Parathyroid adenoma (tissue), 2 donors: ENCODE measurements around the gene ADAMTS1.

Experiments
- H2AFZ ChIP-seq: fragments of 300-600 bp; sonication (generic); one replicate; pipeline ENCODE4 v1.7.0; 2017; ENCODE audit warnings: antibody characterized with exemption, mild to moderate bottlenecking
- H3K27ac ChIP-seq: fragments of 300-600 bp; sonication (generic); one replicate; pipeline ENCODE4 v1.7.0; 2017
- H3K27me3 ChIP-seq: fragments of 300-600 bp; sonication (generic); one replicate; pipeline ENCODE4 v1.7.0; 2017; ENCODE audit warnings: low read length; ENCODE audit not compliant: control insufficient read depth, insufficient read depth
- H3K36me3 ChIP-seq: fragments of 300-600 bp; sonication (generic); one replicate; pipeline ENCODE4 v1.7.0; 2017; ENCODE audit warnings: low read length; ENCODE audit not compliant: control insufficient read depth, insufficient read depth
- H3K4me1 ChIP-seq: fragments of 300-600 bp; sonication (generic); one replicate; pipeline ENCODE4 v1.7.0; 2017; ENCODE audit warnings: control low read depth
- H3K4me2 ChIP-seq: fragments of 300-600 bp; sonication (generic); one replicate; pipeline ENCODE4 v1.7.0; 2017; ENCODE audit warnings: low read length
- H3K4me3 ChIP-seq: fragments of 300-600 bp; sonication (generic); one replicate; pipeline ENCODE4 v1.7.0; 2017; ENCODE audit warnings: low read depth, low read length
- H3K79me2 ChIP-seq: fragments of 300-600 bp; sonication (generic); one replicate; pipeline ENCODE4 v1.7.0; 2017; ENCODE audit warnings: control low read depth
- H3K9ac ChIP-seq: fragments of 300-600 bp; sonication (generic); one replicate; pipeline ENCODE4 v1.7.0; 2017; ENCODE audit warnings: mild to moderate bottlenecking
- H3K9me3 ChIP-seq: fragments of 300-600 bp; sonication (generic); one replicate; pipeline ENCODE4 v1.7.0; 2017; ENCODE audit warnings: low read length; ENCODE audit not compliant: control insufficient read depth
- CTCF ChIP-seq: fragments of 300-600 bp; sonication (generic); IDR thresholded peaks from one replicate; pipeline ENCODE4 v1.7.0; 2017; ENCODE audit warnings: antibody characterized with exemption, mild to moderate bottlenecking
- donor health status: primary hyperparathyroidism.

The ADAMTS1 gene

GRCh38 chr21:26836528-26836927 lies 8.7 kb downstream of the ADAMTS1 start:
- Histone ChIP-seq H2AFZ (no peak overlapping the region), H3K36me3 (no peaks in the 10 kb centered on the region), H3K9ac (no peak overlapping the region), H3K4me2 (no peak overlapping the region), H3K79me2 (no peaks in the 10 kb centered on the region), H3K27me3 (no peaks in the 10 kb centered on the region), H3K27ac (no peak overlapping the region), H3K4me3 (no peak overlapping the region), H3K9me3 (no peaks in the 10 kb centered on the region), H3K4me1 (no peaks in the 10 kb centered on the region)
- no peak for TF ChIP-seq CTCF

DNA sequence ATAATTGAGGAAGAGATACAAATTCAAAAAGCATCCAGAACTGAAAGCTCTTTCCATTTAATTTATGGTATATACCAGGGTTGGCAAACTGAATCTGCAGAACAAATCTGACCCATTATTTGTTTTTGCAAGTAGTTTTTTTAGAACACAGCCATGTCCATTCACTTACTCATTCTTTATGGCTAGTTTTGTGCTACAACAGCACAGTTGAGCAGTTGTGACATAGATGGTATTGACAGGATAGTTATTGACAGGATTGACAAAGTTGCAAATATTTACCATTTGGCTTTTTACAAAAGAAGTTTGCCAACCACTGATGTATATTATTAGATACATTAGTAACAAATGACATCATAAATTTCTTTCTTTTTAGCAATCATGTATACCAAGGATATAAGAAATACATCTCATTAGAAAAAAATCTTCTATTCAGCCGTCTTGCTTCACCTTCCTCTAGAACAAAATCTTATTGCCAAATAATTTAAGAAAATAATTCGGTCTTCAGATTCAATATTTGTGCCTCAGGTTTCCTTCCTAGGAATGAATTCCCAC lies 9.4 kb downstream of the ADAMTS1 start:
- no peaks in the 10 kb centered on the region for H3K36me3 ChIP-seq
- no peaks in the 10 kb centered on the region for H3K27me3 ChIP-seq
- H3K79me2 ChIP-seq, result no peaks in the 10 kb centered on the region
- no peak overlapping the region for H3K4me2 ChIP-seq
- H3K4me1 ChIP-seq, result no peaks in the 10 kb centered on the region
- H2AFZ ChIP-seq, result no peak overlapping the region
- H3K9ac ChIP-seq, result no peak overlapping the region
- no peak for TF ChIP-seq CTCF
- H3K9me3 ChIP-seq, result no peaks in the 10 kb centered on the region
- no peak overlapping the region for H3K4me3 ChIP-seq
- H3K27ac ChIP-seq, result no peak overlapping the region

DNA sequence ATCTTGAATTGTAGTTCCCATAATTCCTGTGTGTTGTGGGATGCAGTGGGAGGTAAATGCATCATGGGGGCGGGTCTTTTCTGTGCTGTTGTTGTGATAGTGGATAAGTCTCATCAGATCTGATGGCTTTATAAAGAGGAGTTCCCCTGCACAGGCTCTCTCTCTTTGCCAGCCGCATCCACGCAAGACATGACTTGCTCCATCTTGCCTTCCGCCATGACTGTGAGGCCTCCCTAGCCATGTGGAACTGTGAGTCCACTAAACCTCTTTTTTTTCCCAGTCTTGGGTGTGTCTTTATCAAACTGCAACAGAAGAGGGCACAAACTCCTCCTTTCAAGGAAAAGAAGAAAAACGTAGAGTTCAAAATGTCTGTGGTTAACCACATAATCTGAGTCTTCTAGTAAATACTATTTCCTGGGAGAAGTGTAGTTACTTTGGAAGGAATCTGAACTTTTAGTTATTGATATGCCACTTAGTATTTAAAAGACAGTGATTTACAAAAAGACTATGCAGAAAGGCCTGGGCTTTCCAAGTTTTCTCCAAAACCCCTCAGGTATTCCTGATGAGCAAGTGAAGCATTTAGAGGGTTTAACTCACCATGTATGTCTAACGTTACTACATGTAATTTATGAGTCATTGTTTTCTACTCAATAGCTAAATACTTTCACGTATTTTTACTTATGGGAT lies 10.0 kb downstream of the ADAMTS1 start:
- Histone ChIP-seq H3K9me3 (no peaks in the 10 kb centered on the region), H3K4me1 (no peaks in the 10 kb centered on the region), H2AFZ (no peak overlapping the region), H3K4me3 (no peak overlapping the region), H3K9ac (no peak overlapping the region), H3K27ac (no peak overlapping the region), H3K36me3 (no peaks in the 10 kb centered on the region), H3K79me2 (no peaks in the 10 kb centered on the region), H3K27me3 (no peaks in the 10 kb centered on the region), H3K4me2 (no peak overlapping the region)
- TF ChIP-seq CTCF, result no peak

GRCh38 chr21:26834181-26834905 lies 10.9 kb downstream of the ADAMTS1 start:
- H3K79me2 ChIP-seq, result no peaks in the 10 kb centered on the region
- no peak for TF ChIP-seq CTCF
- H2AFZ ChIP-seq, result no peak overlapping the region
- H3K4me3 ChIP-seq, result no peak overlapping the region
- no peaks in the 10 kb centered on the region for H3K9me3 ChIP-seq
- no peak overlapping the region for H3K9ac ChIP-seq
- H3K4me1 ChIP-seq, result no peaks in the 10 kb centered on the region
- no peaks in the 10 kb centered on the region for H3K27me3 ChIP-seq
- H3K4me2 ChIP-seq, result no peak overlapping the region
- H3K36me3 ChIP-seq, result no peaks in the 10 kb centered on the region
- H3K27ac ChIP-seq, result no peak overlapping the region
